Dermis blood vessel endothelial cell (primary cell): Measurements from ENCODE around the gene WIPF3. TPM values are rescaled to one million over a fixed set of nuclear protein-coding genes. Genes with fewer than 3 reads are reported as not detected.

Source experiments
- DNase-seq: peaks from one replicate; pipeline ENCODE4 v3.0.0; 2010
- total RNA-seq: library from RNA; depleted of rRNA; stranded (reverse); fragments of >200 nt; gene quantifications from 2 replicates; pipeline ENCODE4 v1.2.3, GENCODE V29; 2014

WIPF3 gene, protein sequence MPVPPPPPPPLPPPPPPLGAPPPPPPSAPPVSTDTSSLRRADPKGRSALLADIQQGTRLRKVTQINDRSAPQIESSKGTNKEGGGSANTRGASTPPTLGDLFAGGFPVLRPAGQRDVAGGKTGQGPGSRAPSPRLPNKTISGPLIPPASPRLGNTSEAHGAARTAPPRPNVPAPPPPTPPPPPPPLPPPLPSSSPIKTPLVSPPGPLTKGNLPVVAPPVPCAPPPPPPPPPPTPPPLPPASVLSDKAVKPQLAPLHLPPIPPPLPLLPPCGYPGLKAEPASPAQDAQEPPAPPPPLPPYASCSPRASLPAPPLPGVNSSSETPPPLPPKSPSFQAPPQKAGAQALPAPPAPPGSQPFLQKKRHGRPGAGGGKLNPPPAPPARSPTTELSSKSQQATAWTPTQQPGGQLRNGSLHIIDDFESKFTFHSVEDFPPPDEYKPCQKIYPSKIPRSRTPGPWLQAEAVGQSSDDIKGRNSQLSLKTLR
- 0.17 TPM in 1 of 2 replicates, not detected in the other for total RNA-seq

DNA sequence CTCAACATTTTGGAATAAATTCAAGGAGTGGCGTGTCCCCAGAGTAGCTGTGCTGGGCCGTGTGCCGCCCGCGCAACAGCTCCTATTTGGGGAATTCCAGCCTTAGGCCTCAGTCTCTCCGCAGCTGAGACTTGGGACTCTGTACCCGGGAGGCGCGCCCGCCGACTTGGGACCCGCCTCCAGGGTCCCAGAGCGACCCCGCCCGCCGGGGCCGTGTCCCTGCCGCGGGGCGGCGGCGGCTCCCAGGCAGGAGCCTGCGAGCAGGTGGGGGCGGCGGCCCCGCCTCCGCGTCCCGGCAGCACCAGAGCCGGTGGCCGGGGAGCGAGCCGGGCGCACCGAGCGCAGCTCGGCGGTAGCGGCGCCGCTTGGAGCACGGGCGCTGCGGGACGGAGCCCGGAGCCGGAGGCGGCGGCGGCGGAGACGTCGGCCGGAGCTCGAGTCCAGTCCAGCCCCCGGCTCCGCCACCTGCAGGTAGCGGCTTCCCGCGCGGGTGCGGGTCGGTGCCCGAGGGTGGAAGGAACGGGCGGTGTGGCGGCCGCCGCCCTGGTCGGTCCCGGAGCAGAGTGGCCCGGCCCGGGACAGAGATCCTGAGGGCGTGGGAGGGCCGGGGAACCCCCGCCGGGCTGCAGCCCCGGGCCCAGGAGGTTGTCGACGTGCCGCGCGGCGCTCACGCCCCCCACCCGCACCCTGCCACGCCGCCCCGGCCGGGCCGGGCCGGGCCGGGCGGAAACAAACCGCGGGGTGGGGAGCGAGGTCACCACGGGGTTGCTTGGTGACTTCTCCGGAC, at the start of gene WIPF3:
Gene WIPF3, plus strand, starts transcription at position 301 of the 787 bp plus-strand sequence. CDS start 28,217 bp downstream, outside the sequence.
- DNase-seq = peak; percentile 15

DNA sequence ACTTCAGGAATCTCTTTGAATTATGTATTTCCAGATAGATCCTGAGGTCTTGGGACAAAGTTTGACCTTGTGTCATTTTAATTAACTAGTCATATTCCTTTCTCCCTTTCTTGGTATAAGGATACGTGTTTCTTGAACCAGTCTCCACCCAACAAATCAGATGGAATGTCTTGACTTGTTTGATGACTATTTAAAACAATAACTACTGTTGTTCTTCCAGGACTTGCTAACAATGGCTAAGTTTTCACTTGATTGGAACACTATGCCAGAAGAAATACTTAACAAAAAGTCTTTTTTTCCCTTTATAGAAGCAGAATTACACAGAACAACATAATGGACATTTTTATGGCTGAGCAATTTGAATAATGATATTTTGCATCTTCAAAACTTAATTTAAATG, 43.0 kb upstream of the WIPF3 start:
- DNase-seq = no peak

GRCh38 chr7:29764227-29764626, 42.1 kb upstream of the WIPF3 start:
- DNase-seq = no peak

DNA sequence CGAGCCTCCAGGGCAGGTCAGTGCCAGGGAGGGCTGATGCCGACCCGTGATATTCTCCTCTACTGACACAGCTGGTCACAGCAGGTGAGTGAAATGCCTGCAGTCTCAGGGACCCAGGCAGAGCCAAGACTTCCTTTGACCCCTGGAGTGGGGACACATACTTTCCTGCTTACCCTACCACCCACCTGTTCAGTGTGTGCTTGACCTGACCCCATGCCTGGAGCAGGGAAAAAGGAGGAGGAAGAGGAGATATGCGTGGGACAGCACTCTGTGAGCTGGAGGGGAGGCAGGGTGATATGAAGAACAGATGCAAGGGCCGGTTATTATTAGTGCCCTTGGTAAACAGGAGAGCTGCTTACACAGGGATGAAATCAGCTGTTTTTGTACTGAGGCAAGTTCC, 40.8 kb upstream of the WIPF3 start:
- DNase-seq = no peak

DNA sequence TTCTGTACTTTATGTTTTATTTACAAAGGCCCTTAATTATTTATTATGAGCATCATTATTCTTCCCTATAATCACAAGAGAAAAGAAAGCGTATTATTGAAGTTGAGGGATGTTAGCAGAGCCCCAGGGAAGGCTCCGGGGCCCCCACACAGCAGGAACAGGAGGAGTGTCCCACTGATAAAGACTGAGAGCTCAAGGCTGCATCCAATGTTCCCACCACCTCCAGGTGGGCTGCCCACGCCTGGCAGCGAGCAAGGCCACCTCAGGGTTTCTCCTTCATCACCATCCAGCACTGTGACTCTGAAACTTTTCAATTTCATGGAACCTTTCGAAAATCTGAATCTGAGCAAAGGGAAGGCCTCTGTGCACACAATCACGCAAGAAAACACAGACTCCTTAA, 35.9 kb upstream of the WIPF3 start:
- DNase-seq = no peak

DNA sequence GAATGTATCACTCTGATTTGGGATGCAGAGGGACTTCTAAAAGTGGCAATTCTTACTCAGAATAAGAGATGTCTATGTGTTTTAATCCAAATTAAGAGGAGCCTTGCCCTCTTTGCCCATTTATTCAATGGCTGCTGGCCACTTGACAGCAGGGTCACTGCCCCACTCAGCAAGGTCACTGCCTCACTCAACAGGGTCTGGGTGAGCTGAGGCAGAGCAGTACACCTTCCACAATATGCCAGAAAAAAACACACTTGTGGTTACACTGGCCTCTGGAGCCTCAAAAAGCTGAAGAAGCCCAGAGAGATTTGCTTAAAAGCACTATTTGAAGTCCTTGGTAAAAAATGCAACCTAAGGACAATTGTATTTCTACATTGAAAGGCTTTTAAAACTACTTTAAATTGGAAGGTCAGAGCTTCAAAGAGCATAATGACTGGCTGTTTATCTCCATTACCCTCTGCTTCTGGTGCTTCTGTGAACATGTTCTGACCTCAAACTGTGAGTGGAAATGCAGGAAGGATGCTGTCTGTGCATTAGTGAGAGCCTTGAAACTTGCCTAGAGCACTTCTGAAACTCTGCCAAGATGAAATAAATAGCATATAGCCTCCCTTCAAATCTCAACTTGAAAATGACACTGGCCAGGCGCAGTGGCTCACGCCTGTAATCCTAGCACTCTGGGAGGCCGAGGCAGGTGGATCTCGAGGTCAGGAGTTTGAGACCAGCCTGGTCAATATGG, 35.1 kb upstream of the WIPF3 start:
- DNase-seq = no peak

DNA sequence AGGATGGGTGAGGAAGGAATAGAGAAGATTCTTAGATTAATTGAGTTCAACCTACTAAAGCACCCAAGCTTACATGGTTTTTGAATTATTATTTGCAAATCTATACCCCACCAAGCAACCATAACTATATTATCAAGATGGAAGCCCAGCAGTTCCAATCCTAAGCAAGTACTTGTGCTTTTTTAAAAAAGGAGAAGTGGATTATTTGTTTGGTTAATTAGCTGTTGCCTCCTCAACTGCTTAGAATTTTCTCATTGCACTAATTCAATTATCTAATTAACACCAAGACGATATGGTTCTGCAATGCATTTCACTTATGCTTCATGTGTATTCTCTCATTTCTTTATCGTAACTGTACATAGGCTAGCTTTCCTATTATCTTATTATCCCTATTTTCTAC, 27.3 kb upstream of the WIPF3 start:
- DNase-seq = no peak

- no peak for DNase-seq
Measured at GRCh38 chr7:29780346-29780745, 26.0 kb upstream of the WIPF3 start.

DNA sequence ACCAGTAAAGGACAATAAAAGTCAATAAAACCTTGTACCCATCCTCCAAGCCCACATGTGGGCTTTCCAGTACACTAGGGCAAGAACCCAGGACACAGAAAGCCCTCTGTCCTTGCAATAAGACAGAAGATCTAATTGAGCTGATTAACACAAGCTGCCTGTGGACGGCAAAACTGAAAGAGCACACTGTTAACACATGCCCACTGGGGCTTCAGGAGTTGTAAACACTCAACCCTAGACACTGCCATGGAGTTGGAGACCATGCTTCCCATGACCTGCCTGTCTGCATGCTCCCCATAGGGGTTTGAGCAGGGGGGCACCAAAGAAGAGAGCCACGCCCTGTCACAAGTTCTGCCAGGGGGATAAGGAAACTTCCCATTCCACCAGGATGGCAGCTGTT, 22.6 kb upstream of the WIPF3 start:
- no peak for DNase-seq

DNA sequence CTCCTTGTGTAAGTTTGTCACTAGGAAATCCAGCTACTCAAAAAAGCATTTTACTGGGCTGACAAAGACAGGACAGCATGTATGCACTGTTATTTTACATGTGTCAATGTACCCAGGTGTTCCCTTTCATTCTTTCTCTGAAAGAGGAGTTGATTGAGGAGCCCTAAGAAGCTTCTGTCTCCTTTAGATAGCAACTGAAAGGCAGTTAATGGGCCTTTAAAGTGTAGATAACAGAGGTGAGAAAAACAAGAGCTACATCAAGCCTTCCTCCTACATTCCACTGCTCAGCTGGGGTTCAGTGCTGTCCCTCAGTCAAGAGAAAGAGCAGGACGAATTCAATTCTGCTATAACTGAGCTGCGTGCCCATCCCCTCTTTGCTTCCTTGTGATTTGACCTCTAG, 12.8 kb upstream of the WIPF3 start:
- no peak for DNase-seq

GRCh38 chr7:29794959-29795629, 11.2 kb upstream of the WIPF3 start:
- DNase-seq = no peak

DNA sequence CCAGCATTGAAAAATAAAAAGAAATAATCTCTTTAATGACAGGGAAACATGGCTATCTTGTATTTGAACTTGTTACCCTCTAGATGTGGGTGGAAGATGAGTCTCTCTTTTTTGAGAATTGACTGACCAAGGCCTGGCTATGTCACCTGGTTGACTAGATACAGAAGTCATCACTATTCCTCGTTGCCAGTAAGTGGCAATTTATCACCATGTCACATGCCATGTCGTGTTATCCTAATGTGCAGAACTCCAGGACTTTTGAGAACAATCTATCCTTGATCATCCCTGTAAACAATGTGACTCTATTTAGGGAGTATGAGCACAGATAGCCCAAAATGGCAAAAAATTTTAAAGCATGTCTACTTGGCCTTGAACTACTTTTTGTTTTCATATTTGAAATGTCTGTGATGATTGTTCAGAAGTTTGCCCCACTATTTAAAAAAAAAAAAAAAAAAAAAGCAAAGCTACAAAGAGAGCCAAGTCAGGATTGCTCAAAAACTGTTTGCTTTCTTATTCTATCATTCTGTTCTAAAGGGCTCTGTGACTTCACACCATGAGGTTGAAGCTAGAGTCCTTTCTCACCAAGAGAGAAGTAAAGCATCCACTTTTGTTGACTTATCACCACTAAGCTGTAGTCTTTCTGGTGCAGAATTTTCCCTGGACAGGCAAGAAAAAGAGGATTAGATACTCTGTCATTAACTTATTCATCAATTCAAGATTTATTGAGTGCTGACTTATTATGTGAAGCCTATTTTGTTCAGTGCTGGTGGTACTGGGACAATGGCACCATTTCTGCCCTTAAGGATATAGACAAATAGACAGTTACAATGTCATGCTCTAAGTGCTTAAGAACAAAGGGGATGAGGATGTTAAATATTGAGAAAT, 10.4 kb upstream of the WIPF3 start:
- DNase-seq = no peak

DNA sequence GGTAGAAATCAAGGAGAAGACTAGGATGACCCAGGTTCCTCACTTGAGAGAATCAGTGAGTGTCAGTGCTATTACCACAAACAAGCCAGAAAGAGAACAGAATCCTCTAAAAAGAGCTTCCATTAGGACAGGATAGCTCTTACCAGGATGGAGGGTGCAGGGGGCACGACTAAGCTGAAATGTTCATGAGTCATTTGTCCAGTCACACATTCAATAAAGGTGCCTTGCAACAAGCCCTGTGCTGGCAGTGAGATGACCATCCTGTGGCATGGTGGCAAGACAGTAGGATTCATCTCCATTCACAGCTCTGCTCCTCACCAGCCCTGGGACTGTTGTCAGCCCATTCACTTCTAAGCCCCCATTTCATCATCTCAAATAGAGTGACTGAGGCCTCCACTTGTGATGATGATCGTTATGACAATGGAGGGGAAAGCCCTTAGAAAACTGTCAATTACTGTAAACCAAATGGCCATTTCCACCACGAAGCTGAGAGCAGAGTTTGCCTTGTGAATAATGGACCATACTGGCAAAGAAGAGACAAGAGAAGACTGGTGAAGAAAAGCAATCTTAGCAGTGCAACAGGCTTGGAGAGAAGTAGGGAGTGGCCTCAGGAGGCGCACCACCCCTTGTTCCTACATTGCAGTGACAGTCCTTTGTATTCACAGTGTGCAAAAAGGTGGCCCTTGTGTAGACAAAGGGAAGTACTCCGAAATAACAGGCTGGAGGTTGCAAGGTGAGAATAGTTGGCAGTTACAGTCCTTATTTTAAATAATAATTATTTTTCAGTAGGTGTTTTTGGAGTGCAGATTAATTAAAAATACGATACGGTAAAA, 9.0 kb upstream of the WIPF3 start:
- no peak for DNase-seq

DNA sequence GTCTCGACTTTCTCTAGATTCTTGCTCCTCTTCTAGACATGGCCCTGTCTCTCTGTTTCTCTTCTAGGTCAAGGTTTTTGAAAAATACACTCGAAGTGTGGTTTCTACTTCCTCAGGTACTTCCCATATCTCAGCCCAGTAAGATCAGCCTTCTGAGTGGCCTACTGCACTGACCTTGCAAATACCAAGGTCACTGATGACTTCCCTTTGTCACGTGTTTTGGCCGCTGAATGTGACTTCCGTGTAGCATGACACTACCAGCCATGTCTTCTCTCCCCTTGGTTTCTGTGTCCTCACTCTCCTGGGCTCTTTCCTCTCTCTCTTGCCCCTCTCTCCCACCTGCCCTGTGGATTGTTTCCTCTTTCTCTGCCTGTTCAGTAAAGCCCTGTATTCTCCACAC, 7.9 kb upstream of the WIPF3 start:
- no peak for DNase-seq

DNA sequence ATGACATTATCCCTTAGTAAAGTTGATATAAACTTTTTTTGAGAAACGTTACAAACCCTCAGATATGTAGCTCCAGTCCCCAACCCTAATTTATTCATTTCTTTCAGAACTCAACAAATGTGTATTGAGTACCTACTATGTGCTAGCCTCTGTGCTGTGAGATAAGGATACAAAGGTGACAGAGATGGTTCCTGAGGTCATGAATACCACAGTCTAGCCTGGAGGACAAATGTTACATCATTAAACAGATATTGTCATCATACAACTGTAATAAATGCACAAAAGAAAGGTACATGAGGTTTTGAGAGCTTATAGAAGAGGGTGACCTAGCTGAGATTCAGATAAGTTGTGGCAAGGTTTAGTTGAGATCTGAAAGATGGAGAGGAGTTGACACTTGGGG, 4.4 kb upstream of the WIPF3 start:
- DNase-seq = no peak

DNA sequence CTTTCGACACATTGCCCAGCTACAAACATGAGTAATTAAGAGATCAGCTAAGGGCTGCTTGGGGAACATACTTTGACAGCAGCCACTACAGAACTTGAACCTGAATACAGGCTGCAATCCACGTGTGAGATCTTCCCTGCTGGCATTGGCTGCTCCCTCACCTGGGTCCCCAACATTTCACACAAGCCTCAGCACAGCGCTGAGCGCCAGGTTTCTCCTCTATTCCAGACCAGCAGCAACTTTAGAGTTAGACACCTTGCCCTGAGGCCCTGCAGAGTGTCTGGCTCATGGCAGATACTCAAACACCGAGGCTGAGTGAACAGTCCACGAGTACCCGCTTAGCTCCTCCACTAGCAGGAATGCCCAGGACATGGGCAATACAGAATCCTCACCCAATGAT, 1.3 kb upstream of the WIPF3 start:
- DNase-seq = no peak

GRCh38 chr7:29805886-29806207, 461 bp upstream of the WIPF3 start:
- DNase-seq = no peak

GRCh38 chr7:29806995-29807841, 910 bp downstream of the WIPF3 start:
- peak; percentile 7 for DNase-seq

DNA sequence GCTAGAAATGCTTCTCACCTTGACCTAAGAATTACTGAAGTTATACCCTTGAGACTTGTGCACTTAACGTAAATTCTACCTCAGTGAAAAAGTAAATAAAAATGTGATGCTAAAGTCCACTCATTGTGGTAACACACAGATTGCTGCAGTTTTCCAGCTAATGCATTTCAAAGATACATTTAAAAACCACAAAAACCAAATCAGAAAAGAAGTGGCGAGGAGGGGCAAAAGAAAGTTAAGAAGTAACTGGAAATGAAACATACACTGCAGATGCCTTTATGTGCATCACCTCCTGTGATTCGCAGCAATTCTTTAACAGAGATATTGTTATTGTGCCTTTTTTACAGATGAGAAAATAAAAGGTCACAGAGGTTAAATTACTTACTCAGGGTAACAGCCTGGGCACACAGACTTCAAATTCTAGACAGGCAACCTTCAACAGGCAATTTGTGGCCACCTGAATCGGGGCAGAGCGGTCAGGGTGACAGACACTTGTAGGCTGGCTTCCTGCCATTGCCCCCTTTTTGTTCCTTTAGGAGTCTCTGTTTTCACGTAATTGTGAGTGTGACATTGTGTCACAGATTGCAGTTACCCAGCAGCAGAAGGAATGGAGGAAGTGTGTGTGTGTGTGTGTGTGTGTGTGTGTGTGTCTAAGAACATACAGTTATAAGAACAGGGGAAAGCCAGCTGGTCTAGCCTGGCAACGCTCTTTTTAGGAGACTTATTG, 1.9 kb downstream of the WIPF3 start:
- no peak for DNase-seq
